Fibroblast of lung (primary cell): ENCODE data around the gene TMCC2.
"Not testable (repeated sequence)": the region's sequence is repeated elsewhere in the genome, so short reads cannot be mapped to it uniquely, and the experiment has no call there.

Source experiments
- EZH2 ChIP-seq: IDR thresholded peaks from 2 replicates; pipeline ENCODE4 v1.5.1; 2012; ENCODE audit warnings: low read length, control low read depth, mild to moderate bottlenecking; ENCODE audit errors: missing control alignments
- TF ChIP-seq, protein P1 (sequence below), 2 donors: IDR thresholded peaks in 1 of 2; conservative IDR thresholded peaks in 1 of 2; 1 replicate in 1 of 2; 2 replicates in 1 of 2; pipeline ENCODE4 v1.5.1; 2011 to 2012; ENCODE audit warnings: low read length in 2 of 2, control low read depth in 1 of 2, inconsistent platforms in 1 of 2, low read depth in 1 of 2, mild to moderate bottlenecking in 1 of 2

DNA sequence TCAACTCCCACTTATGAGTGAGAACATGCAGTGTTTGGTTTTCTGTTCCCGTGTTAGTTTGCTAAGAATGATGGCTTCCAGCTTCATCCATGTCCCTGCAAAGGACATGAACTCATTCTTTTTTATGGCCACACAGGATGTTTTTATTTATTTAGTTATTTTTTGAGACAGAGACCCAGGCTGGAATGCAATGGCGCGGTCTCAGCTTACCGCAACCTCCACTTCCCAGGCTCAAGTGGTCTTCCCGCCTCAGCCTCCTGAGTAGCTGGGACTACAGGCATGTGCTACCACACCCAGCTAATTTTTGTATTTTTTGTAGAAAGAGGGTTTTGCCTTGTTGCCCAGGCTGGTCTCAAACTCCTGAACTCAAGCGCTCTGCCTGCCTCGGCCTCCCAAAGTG is 47.4 kb upstream of the TMCC2 start:
- TF ChIP-seq, protein P1, sequence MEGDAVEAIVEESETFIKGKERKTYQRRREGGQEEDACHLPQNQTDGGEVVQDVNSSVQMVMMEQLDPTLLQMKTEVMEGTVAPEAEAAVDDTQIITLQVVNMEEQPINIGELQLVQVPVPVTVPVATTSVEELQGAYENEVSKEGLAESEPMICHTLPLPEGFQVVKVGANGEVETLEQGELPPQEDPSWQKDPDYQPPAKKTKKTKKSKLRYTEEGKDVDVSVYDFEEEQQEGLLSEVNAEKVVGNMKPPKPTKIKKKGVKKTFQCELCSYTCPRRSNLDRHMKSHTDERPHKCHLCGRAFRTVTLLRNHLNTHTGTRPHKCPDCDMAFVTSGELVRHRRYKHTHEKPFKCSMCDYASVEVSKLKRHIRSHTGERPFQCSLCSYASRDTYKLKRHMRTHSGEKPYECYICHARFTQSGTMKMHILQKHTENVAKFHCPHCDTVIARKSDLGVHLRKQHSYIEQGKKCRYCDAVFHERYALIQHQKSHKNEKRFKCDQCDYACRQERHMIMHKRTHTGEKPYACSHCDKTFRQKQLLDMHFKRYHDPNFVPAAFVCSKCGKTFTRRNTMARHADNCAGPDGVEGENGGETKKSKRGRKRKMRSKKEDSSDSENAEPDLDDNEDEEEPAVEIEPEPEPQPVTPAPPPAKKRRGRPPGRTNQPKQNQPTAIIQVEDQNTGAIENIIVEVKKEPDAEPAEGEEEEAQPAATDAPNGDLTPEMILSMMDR (conservative IDR thresholded peaks at IDR 0.05 in 1 of 2, IDR thresholded peaks at IDR 0.05 in 1 of 2; ENCODE audit: low read depth in 1 of 2, low read length in 2 of 2), result not testable (repeated sequence)
- TF ChIP-seq EZH2, result not testable (repeated sequence)
